HCT116 (cell line): ENCODE data around the gene TMEM54. TPM values are rescaled to one million over a fixed set of nuclear protein-coding genes. Genes with fewer than 3 reads are reported as not detected.

ENCODE experiments used
- FOSL1 ChIP-seq: IDR thresholded peaks from 2 replicates; pipeline ENCODE4 v1.6.1; 2012; ENCODE audit warnings: low read depth
- SP1 ChIP-seq: IDR thresholded peaks from 2 replicates; pipeline ENCODE4 v1.6.1; 2012; ENCODE audit warnings: low read depth
- SRF ChIP-seq: IDR thresholded peaks from 2 replicates; pipeline ENCODE4 v1.6.1; 2012; ENCODE audit warnings: low read depth
- total RNA-seq: library from RNA; stranded (reverse); gene quantifications from one replicate; pipeline ENCODE4 v1.2.1, GENCODE V29; 2021; ENCODE audit not compliant: unreplicated experiment
- TF ChIP-seq, protein P1 (sequence below): IDR thresholded peaks from 2 replicates; pipeline ENCODE4 v1.6.1; 2012; ENCODE audit warnings: low read depth
- TF ChIP-seq, protein P2 (sequence below): IDR thresholded peaks from 2 replicates; pipeline ENCODE4 v1.6.1; 2011; ENCODE audit warnings: mild to moderate bottlenecking, low read length, moderate library complexity; ENCODE audit not compliant: insufficient replicate concordance; ENCODE audit errors: extremely low read depth
- TF ChIP-seq, protein P3 (sequence below): IDR thresholded peaks from 2 replicates; pipeline ENCODE4 v1.6.1; 2012

The TMEM54 gene
- total RNA-seq, 1 experiment from 2014 or later = 121 TPM

DNA sequence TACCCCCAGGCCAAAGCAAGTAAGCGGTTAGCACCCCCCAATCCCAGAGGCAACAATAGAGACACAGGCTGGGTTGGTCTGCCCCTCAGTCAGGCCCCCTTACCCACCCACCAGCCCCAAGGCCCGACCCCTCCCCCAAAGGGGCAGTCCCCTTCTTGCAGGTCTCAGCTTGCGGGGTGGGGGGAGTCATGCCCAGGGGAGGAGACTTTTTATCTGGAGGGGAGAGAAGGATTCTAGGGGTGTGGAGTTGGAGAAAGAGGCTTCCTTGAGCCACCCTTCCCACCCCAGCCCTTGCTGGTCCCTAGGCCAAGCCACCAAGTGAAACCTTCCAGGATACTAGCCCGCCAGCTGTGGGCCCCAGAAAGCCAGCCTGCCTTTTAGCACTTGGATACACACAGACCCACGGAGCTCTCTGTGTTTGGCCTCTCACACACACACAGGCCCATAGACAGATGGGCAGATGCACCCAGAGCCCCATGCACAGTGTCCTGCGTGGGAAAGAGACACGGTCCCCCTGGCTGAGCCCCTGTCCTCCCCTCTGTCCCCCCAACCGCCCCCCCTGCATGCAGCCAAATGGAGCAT is 7.1 kb downstream of the TMEM54 start (continued):
- TF ChIP-seq, protein P1, sequence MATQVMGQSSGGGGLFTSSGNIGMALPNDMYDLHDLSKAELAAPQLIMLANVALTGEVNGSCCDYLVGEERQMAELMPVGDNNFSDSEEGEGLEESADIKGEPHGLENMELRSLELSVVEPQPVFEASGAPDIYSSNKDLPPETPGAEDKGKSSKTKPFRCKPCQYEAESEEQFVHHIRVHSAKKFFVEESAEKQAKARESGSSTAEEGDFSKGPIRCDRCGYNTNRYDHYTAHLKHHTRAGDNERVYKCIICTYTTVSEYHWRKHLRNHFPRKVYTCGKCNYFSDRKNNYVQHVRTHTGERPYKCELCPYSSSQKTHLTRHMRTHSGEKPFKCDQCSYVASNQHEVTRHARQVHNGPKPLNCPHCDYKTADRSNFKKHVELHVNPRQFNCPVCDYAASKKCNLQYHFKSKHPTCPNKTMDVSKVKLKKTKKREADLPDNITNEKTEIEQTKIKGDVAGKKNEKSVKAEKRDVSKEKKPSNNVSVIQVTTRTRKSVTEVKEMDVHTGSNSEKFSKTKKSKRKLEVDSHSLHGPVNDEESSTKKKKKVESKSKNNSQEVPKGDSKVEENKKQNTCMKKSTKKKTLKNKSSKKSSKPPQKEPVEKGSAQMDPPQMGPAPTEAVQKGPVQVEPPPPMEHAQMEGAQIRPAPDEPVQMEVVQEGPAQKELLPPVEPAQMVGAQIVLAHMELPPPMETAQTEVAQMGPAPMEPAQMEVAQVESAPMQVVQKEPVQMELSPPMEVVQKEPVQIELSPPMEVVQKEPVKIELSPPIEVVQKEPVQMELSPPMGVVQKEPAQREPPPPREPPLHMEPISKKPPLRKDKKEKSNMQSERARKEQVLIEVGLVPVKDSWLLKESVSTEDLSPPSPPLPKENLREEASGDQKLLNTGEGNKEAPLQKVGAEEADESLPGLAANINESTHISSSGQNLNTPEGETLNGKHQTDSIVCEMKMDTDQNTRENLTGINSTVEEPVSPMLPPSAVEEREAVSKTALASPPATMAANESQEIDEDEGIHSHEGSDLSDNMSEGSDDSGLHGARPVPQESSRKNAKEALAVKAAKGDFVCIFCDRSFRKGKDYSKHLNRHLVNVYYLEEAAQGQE = no peak
- no peak for TF ChIP-seq SRF
- no peak for TF ChIP-seq SP1
- TF ChIP-seq, protein P2, sequence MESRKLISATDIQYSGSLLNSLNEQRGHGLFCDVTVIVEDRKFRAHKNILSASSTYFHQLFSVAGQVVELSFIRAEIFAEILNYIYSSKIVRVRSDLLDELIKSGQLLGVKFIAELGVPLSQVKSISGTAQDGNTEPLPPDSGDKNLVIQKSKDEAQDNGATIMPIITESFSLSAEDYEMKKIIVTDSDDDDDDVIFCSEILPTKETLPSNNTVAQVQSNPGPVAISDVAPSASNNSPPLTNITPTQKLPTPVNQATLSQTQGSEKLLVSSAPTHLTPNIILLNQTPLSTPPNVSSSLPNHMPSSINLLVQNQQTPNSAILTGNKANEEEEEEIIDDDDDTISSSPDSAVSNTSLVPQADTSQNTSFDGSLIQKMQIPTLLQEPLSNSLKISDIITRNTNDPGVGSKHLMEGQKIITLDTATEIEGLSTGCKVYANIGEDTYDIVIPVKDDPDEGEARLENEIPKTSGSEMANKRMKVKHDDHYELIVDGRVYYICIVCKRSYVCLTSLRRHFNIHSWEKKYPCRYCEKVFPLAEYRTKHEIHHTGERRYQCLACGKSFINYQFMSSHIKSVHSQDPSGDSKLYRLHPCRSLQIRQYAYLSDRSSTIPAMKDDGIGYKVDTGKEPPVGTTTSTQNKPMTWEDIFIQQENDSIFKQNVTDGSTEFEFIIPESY = no peak
- TF ChIP-seq FOSL1 = no peak
- TF ChIP-seq, protein P3, sequence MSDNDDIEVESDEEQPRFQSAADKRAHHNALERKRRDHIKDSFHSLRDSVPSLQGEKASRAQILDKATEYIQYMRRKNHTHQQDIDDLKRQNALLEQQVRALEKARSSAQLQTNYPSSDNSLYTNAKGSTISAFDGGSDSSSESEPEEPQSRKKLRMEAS = no peak
